HCT116 (cell line): ENCODE measurements around the gene CEP131. TPM values are rescaled to one million over a fixed set of nuclear protein-coding genes. Genes with fewer than 3 reads are reported as not detected.

Experiments
- ATAC-seq: fragments of 200-7000 bp; cut with Tn5 transposase; 2 replicates; pipeline ENCODE4 v1.9.1; 2020; ENCODE audit warnings: mild to moderate bottlenecking, moderate library complexity
- BruUV-seq: library from RNA; stranded (reverse); fragments of 400-500 nt; replicated peaks from 2 replicates; lab custom pipeline; 2021; lab: Mats Ljungman, UMichigan
- CTCF ChIA-PET: fragments of 300-600 bp; sonication (Branson Sonifier 250); formaldehyde crosslinking; loops from one replicate; lab custom pipeline; 2021; ENCODE audit warnings: antibody characterized with exemption; lab: Charles Lee
- POLR2A ChIA-PET: fragments of 300-600, 350-600 bp; sonication (Branson Sonifier 250); formaldehyde crosslinking; loops from one replicate; lab custom pipeline; 2021; ENCODE audit warnings: antibody characterized with exemption; lab: Charles Lee
- RAD21 ChIA-PET, 2 experiments: fragments of 300-600 bp; sonication (Branson Sonifier 250); formaldehyde crosslinking; loops; one replicate each; lab custom pipeline; 2023; ENCODE audit warnings: low total read pairs in 2 of 2; ENCODE audit not compliant: uncharacterized antibody in 2 of 2, unreplicated experiment in 2 of 2, low non-redundant PET in 1 of 2; lab: Charles Lee
- DNase-seq: peaks from one replicate; pipeline ENCODE4 v3.0.0-alpha.2; 2010; ENCODE audit warnings: low read depth, low spot score
- H2AFZ ChIP-seq: fragments of 200-600 bp; shearing (Covaris generic), sonication (generic); 2 replicates; pipeline ENCODE4 v1.6.1; 2017; ENCODE audit warnings: low read depth, mixed run types, mixed read lengths, antibody characterized with exemption, low read length; ENCODE audit not compliant: poor library complexity, severe bottlenecking
- H3K27ac ChIP-seq: 2 replicates; pipeline ENCODE4 v1.5.1; 2012; ENCODE audit warnings: low read depth, low read length
- H3K27me3 ChIP-seq: fragments of 200-600 bp; sonication (generic); 2 replicates; pipeline ENCODE4 v1.6.1; 2016; ENCODE audit warnings: mixed run types, low read length, mixed read lengths; ENCODE audit not compliant: insufficient read depth
- H3K36me3 ChIP-seq, 2 experiments: fragments of 200-500 bp in 1 of 2; fragments of 200-600 bp in 1 of 2; sonication (Bioruptor generic) in 1 of 2; sonication (generic) in 1 of 2; 2 replicates each; pipeline versions ENCODE4 v1.5.1 to v1.6.1; 2014 to 2016; ENCODE audit warnings: low read length in 2 of 2, inconsistent platforms in 1 of 2, mixed read lengths in 1 of 2, mixed run types in 1 of 2; ENCODE audit not compliant: insufficient read depth in 2 of 2, control insufficient read depth in 1 of 2
- H3K4me1 ChIP-seq, 2 experiments: fragments of 200-600 bp in 1 of 2; sonication (generic) in 1 of 2; 2 replicates each; pipeline versions ENCODE4 v1.5.1 to v1.6.1; 2012 to 2017; ENCODE audit warnings: low read length in 2 of 2, inconsistent platforms in 1 of 2, mild to moderate bottlenecking in 1 of 2, mixed read lengths in 1 of 2, mixed run types in 1 of 2, moderate library complexity in 1 of 2; ENCODE audit not compliant: insufficient read depth in 2 of 2, control insufficient read depth in 1 of 2
- H3K4me2 ChIP-seq: fragments of 200-600 bp; sonication (generic); 2 replicates; pipeline ENCODE4 v1.6.1; 2017; ENCODE audit warnings: mixed run types, low read length, mixed read lengths
- H3K4me3 ChIP-seq, 2 experiments: fragments of 200-600 bp in 1 of 2; sonication (generic) in 1 of 2; replicated peaks in 1 of 2; 2 replicates each; pipeline ENCODE4 v1.5.1; 2011 to 2016; ENCODE audit warnings: low read length in 2 of 2, control low read depth in 1 of 2, low read depth in 1 of 2, mild to moderate bottlenecking in 1 of 2, mixed read lengths in 1 of 2, mixed run types in 1 of 2
- H3K79me2 ChIP-seq: fragments of 200-600 bp; sonication (generic); 2 replicates; pipeline ENCODE4 v1.6.1; 2017; ENCODE audit warnings: mild to moderate bottlenecking, mixed run types, low read length, moderate library complexity, mixed read lengths; ENCODE audit not compliant: insufficient read depth
- H3K9ac ChIP-seq: fragments of 200-600 bp; sonication (generic); 2 replicates; pipeline ENCODE4 v1.6.1; 2016; ENCODE audit warnings: low read length, mixed read lengths
- H3K9me2 ChIP-seq: fragments of 200-600 bp; sonication (generic), shearing (Covaris generic); 2 replicates; pipeline ENCODE4 v1.6.1; 2017; ENCODE audit warnings: mixed run types, mild to moderate bottlenecking, moderate library complexity; ENCODE audit not compliant: insufficient read depth
- H3K9me3 ChIP-seq, 2 experiments: fragments of 200-500 bp in 1 of 2; fragments of 200-600 bp in 1 of 2; sonication (Bioruptor generic) in 1 of 2; sonication (generic) in 1 of 2; 2 replicates each; pipeline ENCODE4 v1.6.1; 2014 to 2017; ENCODE audit warnings: low read length in 2 of 2, mixed read lengths in 2 of 2, inconsistent platforms in 1 of 2, low read depth in 1 of 2, mild to moderate bottlenecking in 1 of 2, mixed run types in 1 of 2, moderate library complexity in 1 of 2; ENCODE audit not compliant: control insufficient read depth in 1 of 2, insufficient read depth in 1 of 2
- H4K20me1 ChIP-seq: fragments of 200-600 bp; sonication (generic), shearing (Covaris generic); 2 replicates; pipeline ENCODE4 v1.6.1; 2017; ENCODE audit warnings: mixed run types, mild to moderate bottlenecking, moderate library complexity; ENCODE audit not compliant: insufficient read depth
- CEBPB ChIP-seq: IDR thresholded peaks from 2 replicates; pipeline ENCODE4 v1.6.1; 2012; ENCODE audit warnings: low read depth
- CTCF ChIP-seq, 3 experiments: fragments of 200-600 bp in 1 of 3; sonication (generic) in 1 of 3; IDR thresholded peaks in 2 of 3; conservative IDR thresholded peaks in 1 of 3; 2 replicates each; pipeline ENCODE4 v1.5.1; 2012 to 2017; ENCODE audit warnings: low read depth in 2 of 3, low read length in 2 of 3, antibody characterized with exemption in 1 of 3, borderline replicate concordance in 1 of 3, control low read depth in 1 of 3, mild to moderate bottlenecking in 1 of 3, mixed read lengths in 1 of 3, mixed run types in 1 of 3, moderate library complexity in 1 of 3; ENCODE audit not compliant: insufficient read depth in 1 of 3
- ELF1 ChIP-seq: IDR thresholded peaks from 2 replicates; pipeline ENCODE4 v1.6.1; 2012; ENCODE audit warnings: low read depth, borderline replicate concordance
- EZH2 ChIP-seq: fragments of 200-600 bp; sonication (generic); IDR thresholded peaks from 2 replicates; pipeline ENCODE4 v1.6.1; 2017; ENCODE audit warnings: antibody characterized with exemption, mixed run types
- MAX ChIP-seq: IDR thresholded peaks from 2 replicates; pipeline ENCODE4 v1.6.1; 2012
- REST ChIP-seq: IDR thresholded peaks from 2 replicates; pipeline ENCODE4 v1.6.1; 2012; ENCODE audit warnings: low read depth
- SIN3A ChIP-seq: IDR thresholded peaks from 2 replicates; pipeline ENCODE4 v1.6.1; 2012; ENCODE audit warnings: low read depth
- SRF ChIP-seq: IDR thresholded peaks from 2 replicates; pipeline ENCODE4 v1.6.1; 2012; ENCODE audit warnings: low read depth
- YY1 ChIP-seq: IDR thresholded peaks from 2 replicates; pipeline ENCODE4 v1.6.1; 2011; ENCODE audit warnings: low read length, low read depth, moderate library complexity, mild to moderate bottlenecking; ENCODE audit not compliant: insufficient replicate concordance; ENCODE audit errors: extremely low read depth
- ZBTB33 ChIP-seq: IDR thresholded peaks from 2 replicates; pipeline ENCODE4 v1.6.1; 2011; ENCODE audit warnings: mild to moderate bottlenecking, low read length, moderate library complexity; ENCODE audit not compliant: insufficient replicate concordance; ENCODE audit errors: extremely low read depth
- ZFX ChIP-seq: fragments of 450-650 bp; IDR thresholded peaks from 2 replicates; pipeline ENCODE4 v1.6.1; 2017
- ZNF274 ChIP-seq: fragments of 200-500 bp; sonication (Bioruptor generic); IDR thresholded peaks from 2 replicates; pipeline ENCODE4 v1.6.1; 2014; ENCODE audit warnings: mild to moderate bottlenecking, low read depth, low read length, inconsistent platforms
- intact Hi-C: fragments of 100-400 bp; cut with micrococcal nuclease; formaldehyde crosslinking; loops from 2 replicates; pipeline ENCODE4 v1.10.0; 2022
- total RNA-seq: library from RNA; stranded (reverse); gene quantifications from one replicate; pipeline ENCODE4 v1.2.1, GENCODE V29; 2021; ENCODE audit not compliant: unreplicated experiment

Gene CEP131
- total RNA-seq, 1 experiment from 2014 or later, result 30.2 TPM

- TF ChIP-seq ZBTB33 (no peak), YY1 (no peak), ZNF274 (no peak), ZFX (no peak), CTCF (IDR thresholded peaks at IDR 0.05 in 2 of 3, conservative IDR thresholded peaks at IDR 0.05 in 1 of 3; ENCODE audit: borderline replicate concordance in 1 of 3, insufficient read depth in 1 of 3, low read depth in 2 of 3, low read length in 2 of 3) (no peak), MAX (no peak)
Measured at GRCh38 chr17:81218991-81219390, 3.8 kb downstream of the CEP131 start (continued).

- DNase-seq (no peak), ATAC-seq (no peak)
- Histone ChIP-seq H3K4me3 (no peak overlapping the region), H3K9me3 (no peaks in the 10 kb centered on the region), H3K9me2 (no peaks in the 10 kb centered on the region), H3K36me3 (peaks cover 0 to 10% of the 10 kb centered on the region in 2 experiments; a peak in 2 of 4 replicates), H3K27ac (no peak overlapping the region), H3K4me2 (no peak overlapping the region), H4K20me1 (no peaks in the 10 kb centered on the region), H3K79me2 (peaks cover 15% of the 10 kb centered on the region; the same call in 1 of the 2 replicates), H2AFZ (no peak overlapping the region), H3K9ac (no peak overlapping the region), H3K4me1 (peaks cover 16 to 24% of the 10 kb centered on the region in 2 experiments), H3K27me3 (no peaks in the 10 kb centered on the region)
- POLR2A ChIA-PET, result no interaction called here
- RAD21 ChIA-PET, result no interaction called here
- no TSS peak for BruUV-seq
- CTCF ChIA-PET, result no interaction called here
- intact Hi-C loops, result no loop called here
- TF ChIP-seq CTCF (IDR thresholded peaks at IDR 0.05 in 2 of 3, conservative IDR thresholded peaks at IDR 0.05 in 1 of 3; ENCODE audit: borderline replicate concordance in 1 of 3, insufficient read depth in 1 of 3, low read depth in 2 of 3, low read length in 2 of 3) (no peak), ELF1 (no peak), SRF (no peak), REST (no peak), CEBPB (no peak), SIN3A (no peak), EZH2 (no peak)
Measured at GRCh38 chr17:81218459-81218858, 4.3 kb downstream of the CEP131 start.
